ENCODE measurements around the gene CMC1.

CMC1 gene

DNA sequence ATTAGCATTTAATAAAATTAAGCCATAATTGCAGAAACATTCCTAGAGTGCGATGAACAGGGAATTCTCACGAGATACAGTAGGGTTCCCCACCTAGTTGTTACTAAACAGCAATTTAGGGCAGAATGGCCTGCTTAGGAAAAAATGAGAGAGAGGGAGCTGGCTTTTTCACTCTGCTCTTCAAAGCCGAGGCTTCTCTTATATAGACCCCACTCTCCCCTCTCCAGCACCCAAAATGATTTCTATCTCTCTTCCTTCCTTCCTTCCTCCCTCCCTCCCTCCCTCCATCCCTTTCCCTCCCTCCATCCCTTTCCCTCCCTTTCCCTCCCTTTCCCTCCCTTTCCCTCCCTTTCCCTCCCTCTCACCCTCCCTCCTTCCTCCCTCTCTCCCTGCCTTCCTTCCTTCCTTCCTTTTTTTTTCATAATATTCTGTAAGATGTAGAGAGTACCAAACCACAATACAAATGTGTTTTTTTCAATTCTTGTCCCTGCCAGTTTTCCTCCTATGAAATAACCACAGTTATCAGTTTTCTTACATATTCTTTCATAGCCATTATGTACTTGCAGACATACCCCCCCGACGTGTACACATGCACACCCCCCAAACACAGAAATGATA is 59.0 kb downstream of the CMC1 start:
- no peak for DNase-seq (ENCODE audit: low read depth, low spot score)

DNA sequence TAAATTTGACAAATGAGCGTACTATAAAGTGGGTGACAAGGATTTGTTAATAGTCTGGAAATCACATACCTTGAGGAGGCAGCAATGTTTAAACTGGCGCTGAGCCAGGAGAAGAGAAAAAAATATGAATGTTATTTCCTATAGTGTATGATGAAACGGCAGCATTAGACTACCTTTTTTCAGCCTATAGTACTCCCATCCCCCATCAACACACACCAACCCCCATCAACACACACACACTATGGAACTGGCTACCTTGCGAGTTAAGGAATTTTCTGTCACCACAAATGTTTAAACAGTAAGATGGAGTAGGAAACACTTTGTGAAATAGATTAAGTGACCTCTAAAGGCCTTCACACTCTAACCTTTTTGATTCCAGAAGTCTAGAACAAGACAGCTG is 60.3 kb downstream of the CMC1 start:
- no peak for DNase-seq (ENCODE audit: low read depth, low spot score)

DNA sequence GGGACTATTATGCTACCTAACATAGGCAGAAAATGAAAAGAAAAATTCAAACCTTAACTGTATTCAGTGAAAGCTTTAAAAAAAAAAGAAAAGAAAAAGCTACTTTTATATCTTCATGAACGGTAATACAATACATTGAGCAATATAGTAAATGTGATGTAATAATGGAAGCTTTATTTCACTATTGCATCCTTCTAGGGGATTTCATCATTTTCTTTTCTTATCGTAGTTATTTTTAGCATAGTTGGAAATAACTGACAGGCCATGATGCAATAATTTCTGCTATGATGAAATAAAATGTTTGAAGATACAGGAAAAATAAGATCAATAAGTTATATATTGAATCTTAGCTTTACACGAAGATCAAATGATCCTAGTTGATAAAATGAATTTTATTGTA is 66.8 kb downstream of the CMC1 start:
- no peak for DNase-seq (ENCODE audit: low read depth, low spot score)

DNA sequence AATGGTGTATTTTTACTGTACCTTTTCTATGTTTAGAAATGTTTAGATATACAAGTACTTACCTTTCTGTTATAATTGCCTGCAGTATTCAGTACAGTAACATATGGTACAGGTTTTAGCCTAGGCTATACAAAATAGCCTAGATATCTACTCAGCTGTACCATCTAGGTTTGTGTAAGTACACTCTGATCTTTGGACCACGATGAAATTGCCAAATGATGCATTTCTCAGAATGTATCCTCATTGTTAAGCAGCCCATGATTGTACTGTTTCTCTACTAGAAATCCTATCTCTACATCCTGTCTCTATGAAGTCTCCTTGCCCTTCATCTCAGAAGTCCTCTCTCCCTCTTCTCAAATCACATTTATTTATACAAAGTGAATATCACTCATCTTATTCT is 74.3 kb downstream of the CMC1 start:
- DNase-seq (ENCODE audit: low read depth, low spot score): no peak

DNA sequence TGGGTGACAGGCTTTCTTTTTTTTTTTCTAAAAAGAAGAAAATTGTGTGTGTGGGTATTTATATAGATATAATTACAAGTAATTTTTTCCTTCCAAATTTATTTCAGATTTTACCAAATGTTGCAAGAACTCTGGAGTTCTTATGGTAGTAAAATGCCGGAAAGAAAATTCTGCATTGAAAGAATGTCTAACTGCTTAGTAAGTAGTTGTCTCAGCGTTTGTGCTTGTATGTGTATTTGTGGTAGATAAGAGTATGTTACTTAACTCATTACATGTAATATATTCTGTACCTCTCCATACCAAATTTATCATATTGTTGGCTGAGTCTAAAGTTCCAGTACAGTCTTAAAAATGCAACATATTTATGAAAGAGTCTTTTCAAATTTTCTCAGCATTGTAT is 74.8 kb downstream of the CMC1 start:
- no peak for DNase-seq (ENCODE audit: low read depth, low spot score)

DNA sequence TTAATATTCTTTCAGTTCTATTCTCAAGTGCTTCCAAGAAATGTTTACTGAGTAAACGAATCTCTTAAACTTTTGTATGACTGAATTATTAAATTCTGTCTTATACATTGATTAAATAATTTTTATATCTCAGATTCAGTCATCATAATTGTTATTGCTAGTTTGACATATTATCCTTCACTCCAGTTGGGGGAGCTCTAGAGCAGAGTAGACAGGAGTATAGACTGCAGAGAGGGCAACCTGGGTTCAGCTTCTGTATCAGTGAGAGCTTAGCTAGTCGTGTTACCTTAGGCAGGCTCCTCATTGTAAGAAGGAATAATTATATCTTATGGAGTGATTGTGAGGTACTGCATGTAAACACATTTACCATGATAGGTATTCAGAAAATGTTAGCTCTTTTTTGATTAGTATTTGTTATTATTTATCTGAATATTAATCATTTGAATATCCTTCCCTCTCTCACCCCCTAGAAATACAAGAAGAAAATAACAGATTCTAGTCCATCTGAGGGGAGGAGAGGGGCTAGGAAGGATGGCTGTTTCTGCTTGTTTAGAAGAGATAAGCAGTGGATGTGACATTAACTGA is 76.1 kb downstream of the CMC1 start:
- DNase-seq (ENCODE audit: low read depth, low spot score): no peak

DNA sequence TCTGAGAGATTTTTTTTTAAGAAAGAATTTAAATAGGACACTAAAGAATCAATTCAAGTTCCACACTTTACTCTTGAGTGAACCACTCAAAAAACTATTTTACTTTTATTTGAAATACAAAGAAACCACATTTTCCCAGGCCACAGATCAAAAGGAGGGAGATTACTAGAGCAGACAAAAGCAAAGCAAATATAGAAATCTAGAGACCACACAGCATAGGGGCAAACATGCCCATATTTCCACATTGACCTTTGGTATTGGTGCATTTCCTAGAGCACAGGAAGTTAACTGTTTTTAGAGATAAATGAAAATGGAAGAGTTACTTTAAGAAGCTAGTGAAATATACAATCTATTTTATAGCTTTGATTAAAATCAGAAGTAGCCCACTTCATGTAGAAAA is 79.6 kb downstream of the CMC1 start:
- DNase-seq (ENCODE audit: low read depth, low spot score): no peak

DNA sequence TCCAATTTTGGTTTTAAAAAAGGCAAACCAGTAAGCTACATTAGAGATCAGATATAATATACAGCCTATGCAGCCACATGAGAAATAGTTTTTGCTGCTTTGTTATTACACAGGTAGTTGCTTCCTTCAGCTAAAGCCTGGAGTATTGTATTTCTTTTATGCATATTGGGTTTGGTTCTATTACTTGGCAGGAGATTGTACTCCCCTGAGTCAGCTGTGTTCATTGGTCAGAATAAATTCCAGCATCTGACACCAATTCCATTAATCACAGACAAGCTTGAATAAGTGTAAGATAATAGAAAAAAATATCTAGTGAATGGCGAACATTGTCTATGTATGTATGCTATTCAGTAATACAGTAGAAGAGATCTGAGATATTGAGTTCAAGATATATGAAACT is 81.0 kb downstream of the CMC1 start:
- no peak for DNase-seq (ENCODE audit: low read depth, low spot score)

DNA sequence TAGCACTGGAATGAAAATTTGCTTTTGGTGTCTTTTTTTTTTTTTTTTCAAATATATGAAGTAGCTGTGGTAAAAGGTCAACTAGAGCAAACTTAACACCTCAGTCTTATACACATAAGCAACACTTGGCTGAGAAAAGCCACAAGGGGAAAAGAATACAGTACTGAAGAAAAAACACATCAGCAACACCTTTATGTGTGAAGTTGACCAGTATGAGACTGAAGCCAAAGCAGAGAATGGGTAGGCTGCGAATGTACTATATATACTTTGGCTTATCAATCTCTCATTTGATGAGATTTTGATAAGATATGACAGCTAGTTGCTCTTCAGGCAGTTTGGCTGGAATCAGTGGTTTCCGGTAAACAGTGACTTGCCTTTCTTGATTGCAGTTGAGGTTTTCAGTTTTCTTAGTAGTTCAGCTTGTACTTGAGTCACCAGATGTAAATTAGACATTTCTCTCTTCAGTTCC is 85.1 kb downstream of the CMC1 start:
- DNase-seq (ENCODE audit: low read depth, low spot score): no peak

DNA sequence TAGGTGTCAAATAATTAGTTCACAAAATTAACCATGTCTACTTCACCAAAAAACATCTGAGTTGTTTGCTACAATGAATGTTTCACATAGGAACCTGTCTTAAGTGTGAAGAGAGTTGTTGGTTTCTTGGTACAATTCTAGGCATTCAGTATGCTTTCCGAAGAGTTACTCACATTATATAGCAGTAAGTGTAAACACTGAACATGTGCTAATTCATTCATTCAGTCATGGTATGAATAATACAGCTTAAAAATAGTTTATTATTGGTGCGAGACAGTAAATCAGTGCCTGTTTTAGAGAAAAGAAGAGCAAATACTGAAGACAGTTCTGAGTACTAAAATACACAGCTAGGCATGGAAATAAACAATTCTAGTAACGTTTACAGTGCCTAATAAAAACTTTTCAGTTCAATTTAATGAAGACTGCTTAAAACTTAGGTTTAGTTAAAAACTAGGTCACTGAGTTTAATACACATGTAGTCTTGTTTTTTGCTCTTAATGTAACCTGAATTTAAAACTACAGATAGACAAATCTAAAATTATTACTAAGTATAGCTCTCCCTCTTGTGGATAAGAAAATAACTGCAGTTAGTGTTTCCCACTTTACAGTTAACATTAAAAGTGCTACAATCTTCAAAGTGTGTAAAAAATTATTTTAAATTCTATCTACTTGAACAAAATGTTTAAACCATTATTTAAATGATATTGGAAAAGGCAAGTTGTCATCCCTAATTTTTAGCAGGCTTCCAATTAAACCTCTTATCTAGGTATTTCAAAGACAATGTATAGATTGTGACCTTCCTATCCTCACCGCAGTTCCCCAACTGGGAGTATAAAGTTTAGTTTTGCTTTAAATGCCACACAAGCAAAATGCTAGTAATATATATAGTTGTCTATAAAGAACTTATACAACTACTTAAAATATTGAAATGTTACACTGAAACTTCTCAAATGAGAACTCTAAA is 87.1 kb downstream of the CMC1 start:
- no peak for DNase-seq (ENCODE audit: low read depth, low spot score)

DNA sequence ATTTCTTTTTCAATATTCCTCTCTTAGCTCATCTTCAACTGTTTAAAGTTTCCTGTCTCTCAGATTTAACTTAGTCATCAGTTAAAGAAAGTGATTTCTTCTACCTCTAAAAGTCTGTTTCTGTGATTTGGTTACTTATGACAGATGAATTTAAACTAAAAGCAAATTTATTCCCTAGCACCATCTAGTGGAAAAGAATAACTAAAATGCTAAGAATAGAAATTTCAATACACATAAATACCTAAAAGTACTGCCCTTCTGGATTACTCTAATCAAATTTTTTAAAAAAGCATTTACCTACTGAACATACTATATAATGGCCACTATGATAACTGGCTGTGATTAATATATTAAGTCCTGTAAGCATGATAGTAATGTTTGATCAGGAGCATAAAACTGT is 93.1 kb downstream of the CMC1 start:
- no peak for DNase-seq (ENCODE audit: low read depth, low spot score)

DNA sequence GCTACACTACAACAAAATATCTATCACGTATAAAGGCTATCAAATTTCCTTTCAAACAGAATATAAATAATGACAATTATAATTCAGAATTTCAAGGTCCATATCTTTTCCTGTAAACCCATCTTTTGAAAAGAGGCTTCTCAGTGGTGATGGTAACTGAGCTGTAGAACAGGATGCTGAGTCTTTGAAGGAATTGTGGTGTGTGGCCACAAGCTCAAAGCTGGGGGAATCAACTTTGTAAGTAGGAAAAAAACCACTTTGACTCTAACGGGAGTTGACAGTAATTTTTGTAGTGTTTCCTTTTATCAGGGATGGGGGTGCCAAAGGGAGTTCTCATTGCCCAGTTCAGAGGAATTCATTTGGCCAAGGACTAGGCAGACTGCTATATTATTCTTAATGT is 93.8 kb downstream of the CMC1 start:
- no peak for DNase-seq (ENCODE audit: low read depth, low spot score)

DNA sequence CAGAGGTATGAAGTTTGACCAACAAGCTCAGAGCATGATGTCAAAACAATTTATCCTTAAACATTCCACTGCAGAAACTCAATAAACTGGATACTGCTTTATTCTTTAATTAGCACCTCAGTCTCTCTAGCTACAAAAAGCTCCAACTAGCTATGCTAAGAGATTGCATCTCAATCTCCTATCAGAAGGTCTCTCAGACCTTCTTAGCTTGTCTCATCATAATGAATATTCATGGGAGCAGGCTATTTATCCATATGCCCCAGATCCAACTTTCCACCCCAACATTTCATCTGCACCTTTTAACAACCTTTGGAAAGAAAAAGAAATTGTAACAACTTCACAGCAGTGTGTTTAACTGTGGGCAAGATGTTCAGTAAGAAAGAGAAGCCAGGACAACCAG is 95.8 kb downstream of the CMC1 start:
- no peak for DNase-seq (ENCODE audit: low read depth, low spot score)

DNA sequence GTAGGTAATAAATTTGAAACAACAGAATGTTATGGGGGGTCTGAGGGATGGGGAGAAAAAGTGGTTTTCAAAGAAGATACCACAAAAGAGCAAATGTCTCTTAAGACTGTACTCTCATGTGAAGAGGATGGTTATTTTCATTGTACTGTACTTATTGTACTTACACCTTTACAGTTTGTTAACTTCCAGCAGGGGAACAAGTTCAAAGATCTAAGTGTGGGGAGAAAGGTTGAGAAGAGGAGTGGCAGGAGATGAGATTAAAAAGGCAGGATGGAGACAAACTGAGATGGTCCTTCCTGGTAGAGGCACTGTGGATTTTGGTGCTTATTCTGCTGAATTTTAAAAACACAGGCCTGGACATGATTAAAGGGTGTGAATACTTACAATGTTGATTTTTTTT is 101.7 kb downstream of the CMC1 start:
- DNase-seq (ENCODE audit: low read depth, low spot score): no peak

DNA sequence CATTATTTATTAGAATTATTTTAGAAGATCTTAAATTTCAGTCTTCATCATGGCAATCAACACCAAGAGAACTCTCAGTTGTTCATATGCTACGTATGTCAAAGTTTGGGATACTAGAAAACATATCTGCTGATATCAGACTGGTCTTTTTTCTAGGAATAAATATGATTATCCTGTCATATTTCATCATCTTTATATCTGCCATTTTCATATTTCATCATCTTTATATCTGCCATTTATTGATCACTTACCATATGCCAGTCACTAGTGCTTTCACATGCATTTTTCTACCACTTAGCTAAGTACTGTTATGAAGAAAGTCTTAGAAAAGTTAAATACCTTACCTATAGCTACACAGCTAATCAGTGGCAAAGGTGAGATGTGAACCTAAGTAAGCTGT is 104.3 kb downstream of the CMC1 start:
- DNase-seq (ENCODE audit: low read depth, low spot score): no peak

DNA sequence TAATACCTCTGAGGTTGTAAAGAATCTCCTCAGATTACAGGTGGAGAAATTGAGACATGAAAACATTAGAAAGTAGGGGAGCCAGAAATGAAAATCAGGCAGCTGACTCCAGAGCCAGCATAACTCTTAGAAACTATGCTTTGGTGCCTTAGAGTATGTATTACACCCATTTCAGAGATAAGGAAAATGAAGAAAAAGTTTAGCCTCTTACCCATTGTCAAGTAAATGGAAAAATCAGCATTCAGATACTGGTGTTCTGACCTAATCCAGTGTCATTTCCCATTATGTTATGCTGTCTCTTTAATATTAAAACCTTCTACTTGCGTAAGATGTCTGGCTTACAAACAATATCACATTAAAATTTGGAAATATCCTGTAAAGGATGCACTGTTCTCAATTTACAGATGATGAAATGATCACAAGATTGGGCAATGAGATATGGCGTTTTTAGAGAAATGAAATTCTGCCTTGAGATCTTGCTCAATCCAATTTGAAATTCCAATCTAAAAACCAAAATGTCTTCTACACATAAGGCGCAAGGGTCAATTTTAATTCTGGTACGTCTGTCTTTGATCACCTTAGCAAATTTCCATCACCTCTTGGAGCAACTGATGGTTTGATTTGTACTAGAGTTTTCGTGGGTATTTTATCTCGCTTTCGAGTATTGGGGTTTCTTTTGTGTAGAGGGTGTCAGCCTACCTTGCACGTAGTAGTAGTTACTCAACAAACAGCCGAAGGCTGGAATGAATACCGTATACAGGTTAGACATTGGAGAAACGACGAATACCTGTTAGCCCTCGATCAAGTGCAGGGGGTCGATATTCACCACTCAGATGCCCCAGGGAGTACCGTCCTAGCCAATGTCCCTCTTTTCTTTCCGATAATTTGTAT is 106.2 kb downstream of the CMC1 start:
- DNase-seq (ENCODE audit: low read depth, low spot score): no peak

DNA sequence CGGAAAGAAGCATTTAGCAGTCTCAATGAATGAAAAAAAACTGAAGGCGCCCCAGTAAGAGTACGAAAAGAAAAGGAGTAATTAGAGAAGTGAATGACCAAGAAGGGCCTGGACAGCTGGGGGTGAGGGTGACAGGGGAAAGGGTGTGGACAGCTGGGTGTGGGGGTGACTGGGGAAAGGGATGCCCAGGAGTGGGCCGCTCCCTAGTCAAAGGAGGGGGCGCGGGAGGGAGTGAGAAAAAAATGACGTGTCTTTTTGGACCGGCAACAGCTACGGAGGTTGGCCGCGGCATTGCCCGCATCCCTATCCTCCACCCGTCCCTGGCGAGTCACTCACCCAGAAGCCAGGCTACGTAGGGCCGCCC is 106.8 kb downstream of the CMC1 start:
- DNase-seq (ENCODE audit: low read depth, low spot score): no peak

DNA sequence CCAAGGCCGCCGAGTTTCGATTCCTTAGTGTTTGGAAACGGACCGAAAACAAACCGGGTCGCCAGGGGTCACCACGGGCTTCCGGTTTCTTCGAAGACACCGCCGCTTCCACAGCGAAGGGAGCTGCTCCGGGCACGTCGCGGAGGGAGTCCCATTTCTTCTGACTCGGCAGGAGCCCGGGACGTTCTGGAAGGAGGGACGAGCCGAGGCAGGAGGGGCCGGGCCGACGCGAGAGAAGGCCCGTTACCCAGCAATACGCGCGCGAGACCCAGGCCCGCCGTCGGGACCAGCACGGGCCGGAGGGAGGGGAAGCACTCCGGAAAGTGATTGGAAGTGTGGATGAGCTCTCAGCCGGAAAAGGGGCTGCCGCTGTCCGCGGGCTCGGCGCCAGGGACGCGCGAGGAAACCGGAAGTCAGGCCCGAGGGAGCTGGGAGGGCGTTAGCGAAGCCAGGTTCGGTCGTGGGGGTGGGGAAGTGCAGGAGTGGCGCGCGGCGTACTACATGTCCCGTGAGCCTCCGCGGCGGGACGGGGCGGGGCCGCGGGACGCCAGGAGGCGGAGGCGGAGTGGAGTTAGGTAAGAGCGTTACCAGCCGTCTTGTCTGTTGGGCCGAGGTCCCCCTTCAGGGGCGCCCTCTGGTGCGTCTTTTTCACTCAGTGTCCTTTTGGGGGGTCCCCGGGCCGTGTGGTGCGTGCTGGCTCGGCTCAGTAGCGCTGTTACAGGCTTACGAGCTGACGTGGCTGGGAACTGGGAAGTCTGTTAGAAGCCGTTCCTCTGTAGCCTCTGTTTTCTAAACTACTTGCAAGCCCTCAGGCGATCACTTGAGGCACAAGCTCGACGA is 107.4 kb downstream of the CMC1 start, which contains the start of the genes AZI2 and ZCWPW2:
AZI2 (minus strand) TSS at position 196 of the 840 bp plus-strand sequence. CDS start 8,207 bp downstream, outside the sequence.
ZCWPW2 (plus strand) TSS at position 93 of the 840 bp plus-strand sequence. CDS start 64,348 bp downstream, outside the sequence.
- DNase-seq (ENCODE audit: low read depth, low spot score): peak; percentile 67

DNA sequence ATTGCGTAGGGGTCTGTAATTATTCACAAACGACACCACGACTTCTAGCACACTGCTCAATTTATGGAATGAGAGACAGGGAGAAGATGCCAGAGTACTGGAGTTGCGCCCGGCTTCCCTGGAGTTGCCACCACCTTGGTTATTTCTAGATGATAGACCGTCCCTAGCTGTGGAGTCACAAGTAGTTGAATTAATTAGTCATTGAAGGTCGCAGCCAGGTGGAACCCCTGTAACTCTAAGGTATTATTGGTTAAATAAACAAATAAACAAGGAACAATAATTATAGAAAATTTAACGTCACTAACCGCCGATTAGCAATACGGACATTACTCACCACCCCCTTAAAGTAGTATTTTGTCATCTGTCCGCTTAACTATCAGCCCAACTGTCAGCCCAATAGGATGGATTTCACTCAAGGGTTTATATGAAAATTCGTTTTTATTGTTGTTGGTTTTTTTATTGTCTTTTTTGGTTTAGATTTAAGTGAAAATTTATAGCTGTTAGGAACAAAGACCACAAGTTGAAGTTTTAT is 108.1 kb downstream of the CMC1 start:
- DNase-seq (ENCODE audit: low read depth, low spot score): no peak

Measured in iPS DF 19.7 (cell line).